VCaP (cell line): ENCODE data around the gene POLL.
"Not testable (repeated sequence)": the region's sequence is repeated elsewhere in the genome, so short reads cannot be mapped to it uniquely, and the experiment has no call there.

Experiments
- H3K27ac ChIP-seq: fragments of 450-650 bp; 2 replicates; pipeline ENCODE4 v1.5.1; 2017
- TF ChIP-seq, protein P1 (sequence below): fragments of 450-650 bp; conservative IDR thresholded peaks from 2 replicates; pipeline ENCODE4 v1.5.1; 2017; ENCODE audit warnings: mild to moderate bottlenecking, moderate library complexity

The POLL gene

DNA sequence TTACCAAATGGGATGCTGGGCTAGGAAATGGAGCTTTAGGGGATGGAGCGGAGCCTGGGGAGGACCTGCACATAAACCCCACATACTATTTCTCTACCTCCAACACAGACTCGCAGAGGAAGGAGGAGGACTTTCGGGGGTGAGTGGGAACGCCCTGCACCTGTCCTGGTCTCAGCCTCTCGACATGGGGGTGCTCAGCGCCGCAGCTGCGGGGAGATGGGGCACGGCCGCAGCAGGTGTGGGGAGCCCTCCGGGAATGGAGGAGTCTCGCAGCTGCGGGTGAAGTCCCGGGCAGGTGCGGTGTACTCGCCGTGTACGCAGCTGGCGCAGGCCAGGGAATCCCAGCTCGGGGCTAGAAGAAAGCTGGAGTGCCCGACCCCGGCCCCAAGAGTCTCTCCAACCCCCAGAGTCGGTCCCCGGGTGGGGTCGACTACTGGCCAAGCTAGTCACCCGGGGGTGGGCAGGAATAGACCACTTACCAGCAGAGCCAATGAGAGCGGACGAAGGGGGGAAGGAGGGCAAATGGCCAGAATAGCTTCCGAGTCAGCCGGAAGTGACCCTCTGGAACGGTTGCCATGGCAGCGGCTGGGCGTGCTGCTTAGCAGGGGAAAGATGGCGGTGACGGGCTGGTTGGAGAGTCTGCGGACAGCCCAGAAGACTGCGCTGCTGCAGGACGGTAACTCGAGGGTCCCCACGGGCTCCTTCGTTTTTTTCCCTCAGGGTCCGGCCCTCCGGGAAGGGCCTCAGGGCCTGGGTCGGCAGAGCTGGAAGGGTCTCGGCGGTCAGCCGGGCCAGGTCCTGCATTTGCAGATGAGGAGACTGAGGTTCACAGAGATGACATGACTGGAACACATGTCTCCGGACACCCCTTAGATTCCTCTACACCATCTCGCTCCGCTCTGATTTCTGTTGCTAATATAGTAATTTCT is at the start of gene POLL, which contains the start of gene DPCD:
Gene POLL, minus strand, starts transcription at position 533 of the 929 bp plus-strand sequence. CDS start 897 bp downstream, outside the sequence.
Gene DPCD, plus strand, starts transcription at position 597 of the 929 bp plus-strand sequence. Its CDS starts 16 bp downstream, at position 613.
- peak within 1 kb of the TSS; percentile 83 for H3K27ac ChIP-seq
- TF ChIP-seq, protein P1, sequence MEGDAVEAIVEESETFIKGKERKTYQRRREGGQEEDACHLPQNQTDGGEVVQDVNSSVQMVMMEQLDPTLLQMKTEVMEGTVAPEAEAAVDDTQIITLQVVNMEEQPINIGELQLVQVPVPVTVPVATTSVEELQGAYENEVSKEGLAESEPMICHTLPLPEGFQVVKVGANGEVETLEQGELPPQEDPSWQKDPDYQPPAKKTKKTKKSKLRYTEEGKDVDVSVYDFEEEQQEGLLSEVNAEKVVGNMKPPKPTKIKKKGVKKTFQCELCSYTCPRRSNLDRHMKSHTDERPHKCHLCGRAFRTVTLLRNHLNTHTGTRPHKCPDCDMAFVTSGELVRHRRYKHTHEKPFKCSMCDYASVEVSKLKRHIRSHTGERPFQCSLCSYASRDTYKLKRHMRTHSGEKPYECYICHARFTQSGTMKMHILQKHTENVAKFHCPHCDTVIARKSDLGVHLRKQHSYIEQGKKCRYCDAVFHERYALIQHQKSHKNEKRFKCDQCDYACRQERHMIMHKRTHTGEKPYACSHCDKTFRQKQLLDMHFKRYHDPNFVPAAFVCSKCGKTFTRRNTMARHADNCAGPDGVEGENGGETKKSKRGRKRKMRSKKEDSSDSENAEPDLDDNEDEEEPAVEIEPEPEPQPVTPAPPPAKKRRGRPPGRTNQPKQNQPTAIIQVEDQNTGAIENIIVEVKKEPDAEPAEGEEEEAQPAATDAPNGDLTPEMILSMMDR = no peak

DNA sequence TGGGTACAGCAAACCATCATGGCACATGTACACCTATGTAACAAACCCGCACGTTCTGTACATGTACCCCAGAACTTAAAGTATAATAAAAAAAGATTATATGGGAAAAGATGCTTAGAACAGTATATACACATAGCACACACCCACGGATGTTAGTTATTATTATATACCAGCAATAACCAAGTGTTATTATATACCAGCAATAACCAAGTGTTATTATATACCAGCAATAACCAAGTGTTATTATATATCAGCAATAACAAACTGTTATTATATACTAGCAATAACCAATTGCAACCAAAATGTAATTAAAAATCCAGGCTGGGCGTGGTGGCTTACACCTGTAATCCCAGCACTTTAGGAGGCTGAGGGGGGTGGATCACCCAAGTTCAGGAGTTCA is 45.5 kb upstream of the POLL start:
- H3K27ac ChIP-seq = not testable (repeated sequence)

DNA sequence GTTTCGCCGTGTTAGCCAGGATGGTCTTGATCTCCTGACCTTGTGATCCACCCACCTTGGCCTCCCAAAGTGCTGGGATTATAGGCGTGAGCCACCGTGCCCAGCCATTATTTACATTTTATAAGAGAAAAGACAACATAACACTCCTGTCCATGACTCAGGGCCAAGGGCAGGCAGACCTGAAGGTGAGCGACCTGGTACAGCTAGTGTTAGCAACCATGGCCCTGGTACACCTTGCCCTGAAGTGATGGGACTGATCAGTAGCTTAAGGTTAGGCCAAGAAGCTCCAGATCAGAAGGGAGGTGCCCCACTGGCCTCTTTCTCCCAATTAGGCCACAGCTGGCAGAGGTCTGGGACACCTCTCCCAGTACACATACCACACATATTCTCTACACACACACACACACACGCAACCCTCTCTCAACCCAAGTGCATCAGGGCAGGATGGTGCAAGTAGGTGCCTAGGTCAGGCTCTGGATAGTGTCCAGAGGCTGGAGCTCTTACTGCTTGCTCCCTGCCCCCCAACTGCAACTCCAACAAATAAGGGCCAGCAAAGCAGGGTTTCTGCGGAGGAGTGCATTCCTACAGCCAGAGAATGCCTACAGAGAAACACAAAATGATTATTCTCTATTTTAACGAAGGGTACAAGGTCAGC is 43.9 kb upstream of the POLL start:
- TF ChIP-seq, protein P1 = no peak
- no peak overlapping the region for H3K27ac ChIP-seq

DNA sequence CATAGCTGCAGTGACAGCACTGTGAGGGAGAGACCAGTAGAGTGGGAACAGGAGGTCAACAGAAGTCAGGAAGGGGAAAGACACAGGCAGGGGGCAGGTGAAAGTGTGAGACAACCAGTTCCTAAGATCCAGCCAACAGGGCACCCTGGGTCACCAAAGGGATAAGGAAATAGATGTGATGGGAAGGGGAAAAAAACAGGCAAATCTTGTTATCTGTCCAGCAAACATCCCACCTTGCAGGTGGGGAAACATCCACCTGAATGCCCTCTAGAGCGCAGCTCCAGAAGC is 42.5 kb upstream of the POLL start:
- H3K27ac ChIP-seq = no peak overlapping the region
- TF ChIP-seq, protein P1 = no peak

DNA sequence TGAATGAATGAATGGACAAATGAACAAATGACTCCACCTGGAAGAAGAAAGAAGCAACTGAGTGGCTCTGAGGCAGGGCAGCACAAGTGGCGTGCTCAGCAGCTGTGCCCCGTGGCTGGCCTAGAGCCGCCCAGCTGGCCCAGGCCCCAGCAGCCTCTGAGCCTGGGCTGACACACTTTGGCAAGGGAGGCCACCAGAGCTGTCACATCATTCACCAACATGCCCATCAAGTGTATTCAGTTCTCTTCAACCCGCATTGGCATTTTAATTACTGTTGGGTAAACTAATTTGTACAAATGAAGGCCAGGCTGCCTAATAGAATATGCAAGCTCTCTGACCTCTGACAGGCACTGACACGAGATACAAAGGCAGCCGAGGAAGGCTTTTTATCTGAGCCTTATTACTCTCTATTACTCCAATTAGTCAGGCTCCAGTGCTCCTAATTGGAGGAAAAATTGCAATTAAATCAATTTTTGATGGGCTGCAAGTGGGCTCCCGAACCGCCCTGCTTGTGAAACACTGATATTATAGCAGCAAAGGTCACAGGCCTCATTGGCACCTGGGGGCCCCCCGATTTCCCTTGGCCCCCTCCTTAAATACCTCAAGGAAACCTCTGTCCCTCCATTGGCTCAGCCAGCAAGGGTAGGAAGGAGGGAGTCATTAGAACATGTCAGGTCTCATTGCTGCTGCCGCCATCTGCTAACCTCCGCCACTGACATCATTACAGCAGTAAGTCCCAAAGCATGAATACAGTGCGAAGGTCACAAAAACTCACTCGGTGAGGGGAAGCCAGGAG is 42.0 kb upstream of the POLL start:
- no peak overlapping the region for H3K27ac ChIP-seq
- TF ChIP-seq, protein P1 = no peak

DNA sequence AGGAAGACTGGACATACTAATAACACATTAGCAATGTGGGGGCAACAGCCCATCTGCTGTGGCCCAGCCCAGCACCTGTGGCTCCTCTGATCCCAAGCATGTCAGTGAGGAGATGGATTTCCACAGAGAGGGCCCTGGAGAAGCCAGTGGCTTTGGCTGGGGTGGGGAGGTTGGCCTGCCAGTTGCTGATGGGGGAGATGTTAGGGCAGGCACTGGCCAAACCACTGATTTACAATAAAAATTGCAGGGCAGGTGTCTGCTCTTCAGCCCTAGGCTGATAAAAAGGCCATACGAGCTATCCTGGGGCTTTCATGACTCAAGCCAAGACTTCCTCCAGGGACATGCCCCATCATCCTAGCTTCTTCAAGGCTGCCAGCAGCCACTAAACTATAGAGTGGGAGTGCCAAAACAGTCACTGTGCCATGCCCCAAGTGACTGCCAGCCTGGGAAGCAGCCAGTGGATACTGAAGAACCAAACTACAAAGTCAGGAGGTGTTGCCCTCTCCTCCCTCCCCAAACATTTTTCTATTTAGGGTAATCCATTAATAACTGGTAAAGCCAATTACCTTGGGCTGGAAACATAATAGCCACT is 37.9 kb upstream of the POLL start:
- H3K27ac ChIP-seq = no peak overlapping the region
- TF ChIP-seq, protein P1 = no peak

DNA sequence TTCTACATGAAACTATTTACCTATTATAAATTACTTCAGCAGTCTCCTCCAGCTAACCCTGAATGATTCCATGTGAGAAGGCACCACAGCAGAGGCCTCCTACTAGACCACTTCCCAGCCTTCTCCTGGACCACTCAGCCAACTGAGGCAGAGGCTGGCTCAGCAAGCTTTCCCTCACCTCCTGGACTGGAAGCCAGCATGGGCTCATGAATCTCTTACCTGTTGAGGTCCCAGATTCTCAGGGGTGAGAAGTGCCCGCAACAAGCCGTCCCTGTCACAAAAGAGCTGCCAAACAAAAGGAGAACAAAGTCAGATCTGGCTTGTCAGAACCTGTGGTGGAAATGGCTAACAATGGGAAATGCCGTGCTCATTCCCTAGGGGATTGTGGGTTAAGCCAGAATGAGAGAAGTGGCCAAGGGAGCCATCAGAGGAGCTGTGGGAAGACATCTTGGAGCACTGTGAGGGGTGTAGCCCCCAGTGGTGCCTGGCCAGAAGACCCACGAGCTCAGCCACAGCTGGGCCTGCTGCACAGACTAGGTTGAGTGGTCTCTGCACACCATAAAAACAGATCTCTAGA is 36.6 kb upstream of the POLL start:
- TF ChIP-seq, protein P1 = no peak
- H3K27ac ChIP-seq = no peak overlapping the region
